ENCODE data around the gene RAPGEF2. TPM values are rescaled to one million over a fixed set of nuclear protein-coding genes. Genes with fewer than 3 reads are reported as not detected.
A peak's percentile ranks its signal among the peaks of the same experiment; 100 is the strongest.

Gene RAPGEF2
- total RNA-seq, 4 donors from 2014 or later: 60.2 to 109 (median 79.7) TPM

DNA sequence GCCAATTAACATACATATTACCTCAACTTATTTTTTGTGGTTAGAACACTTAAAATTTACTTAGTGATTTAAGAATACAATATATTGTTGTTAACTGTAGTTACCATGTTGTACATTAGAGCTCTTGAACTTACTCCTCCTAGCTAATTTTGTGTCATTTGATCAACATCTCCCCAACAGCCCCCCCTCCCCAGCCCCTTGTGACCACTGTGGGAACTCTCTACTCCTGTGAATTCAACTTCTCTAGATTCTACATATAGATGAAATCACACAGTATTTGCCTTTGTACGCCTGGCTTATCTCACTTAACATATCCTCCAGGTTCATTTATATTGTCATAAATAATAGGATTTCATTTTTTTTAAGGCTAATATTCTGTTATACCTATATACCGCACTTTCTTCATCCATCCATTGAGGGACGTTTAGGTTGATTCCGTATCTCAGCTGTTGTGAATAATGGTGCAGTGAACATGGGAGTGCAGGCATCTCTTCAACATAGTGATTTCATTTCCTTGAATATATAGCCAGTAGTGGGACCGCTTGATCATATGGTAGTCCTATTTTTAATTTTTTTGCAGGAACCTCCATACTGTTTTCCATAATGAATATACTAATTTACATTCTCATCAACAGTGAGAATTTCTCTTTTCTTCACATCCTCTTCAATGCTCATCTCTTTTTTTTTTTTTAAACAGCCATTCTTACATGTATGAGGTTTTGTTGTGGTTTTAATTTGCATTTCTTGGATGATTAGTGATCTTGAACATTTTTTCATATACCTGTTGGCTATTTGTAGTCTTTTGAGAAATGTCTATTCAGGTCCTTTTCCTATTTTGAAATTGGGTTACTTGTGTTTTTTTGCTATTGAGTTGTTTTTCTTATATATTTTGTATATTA is 66.8 kb downstream of the RAPGEF2 start:
- no peak for TF ChIP-seq POLR2A (IDR thresholded peaks at IDR 0.05)
- TF ChIP-seq, protein P1, sequence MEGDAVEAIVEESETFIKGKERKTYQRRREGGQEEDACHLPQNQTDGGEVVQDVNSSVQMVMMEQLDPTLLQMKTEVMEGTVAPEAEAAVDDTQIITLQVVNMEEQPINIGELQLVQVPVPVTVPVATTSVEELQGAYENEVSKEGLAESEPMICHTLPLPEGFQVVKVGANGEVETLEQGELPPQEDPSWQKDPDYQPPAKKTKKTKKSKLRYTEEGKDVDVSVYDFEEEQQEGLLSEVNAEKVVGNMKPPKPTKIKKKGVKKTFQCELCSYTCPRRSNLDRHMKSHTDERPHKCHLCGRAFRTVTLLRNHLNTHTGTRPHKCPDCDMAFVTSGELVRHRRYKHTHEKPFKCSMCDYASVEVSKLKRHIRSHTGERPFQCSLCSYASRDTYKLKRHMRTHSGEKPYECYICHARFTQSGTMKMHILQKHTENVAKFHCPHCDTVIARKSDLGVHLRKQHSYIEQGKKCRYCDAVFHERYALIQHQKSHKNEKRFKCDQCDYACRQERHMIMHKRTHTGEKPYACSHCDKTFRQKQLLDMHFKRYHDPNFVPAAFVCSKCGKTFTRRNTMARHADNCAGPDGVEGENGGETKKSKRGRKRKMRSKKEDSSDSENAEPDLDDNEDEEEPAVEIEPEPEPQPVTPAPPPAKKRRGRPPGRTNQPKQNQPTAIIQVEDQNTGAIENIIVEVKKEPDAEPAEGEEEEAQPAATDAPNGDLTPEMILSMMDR (IDR thresholded peaks at IDR 0.05): no peak
- Histone ChIP-seq H3K27ac (no peak overlapping the region), H3K4me1 (peaks cover 10 to 11% of the 10 kb centered on the region in 2 donors), H3K9me3 (no peaks in the 10 kb centered on the region), H3K36me3 (no peaks in the 10 kb centered on the region), H3K4me3 (replicated peaks in 1 of 3) (no peak overlapping the region), H3K27me3 (no peaks in the 10 kb centered on the region)
- no peak for DNase-seq
- 95 to 98% methylated on average over 5 of the region's 5 CpGs for WGBS, 2 donors
- intact Hi-C loops (cut with DNase I): loop anchor here (10.0 kb wide), 3 partner anchors 65 to 435 kb away; partner anchors contain the start of gene RAPGEF2

- no peak for TF ChIP-seq POLR2A (IDR thresholded peaks at IDR 0.05)
- Histone ChIP-seq H3K27ac (no peak overlapping the region), H3K4me3 (replicated peaks in 1 of 3) (no peak overlapping the region), H3K4me1 (peaks cover 16 to 24% of the 10 kb centered on the region in 2 donors), H3K36me3 (no peaks in the 10 kb centered on the region), H3K9me3 (no peaks in the 10 kb centered on the region), H3K27me3 (no peaks in the 10 kb centered on the region)
- DNase-seq: no peak
- intact Hi-C loops (cut with DNase I): loop anchor here (10.0 kb wide), 3 partner anchors 66 to 436 kb away; partner anchors contain the start of gene RAPGEF2
- 94 to 95% methylated on average over 4 of the region's 4 CpGs for WGBS, 2 donors
Measured at GRCh38 chr4:159171287-159171686, 68.4 kb downstream of the RAPGEF2 start.

GRCh38 chr4:159173886-159174285 is 71.0 kb downstream of the RAPGEF2 start:
- Histone ChIP-seq H3K9me3 (no peaks in the 10 kb centered on the region), H3K4me1 (peaks cover 19 to 35% of the 10 kb centered on the region in 2 donors), H3K36me3 (no peaks in the 10 kb centered on the region), H3K27me3 (no peaks in the 10 kb centered on the region), H3K4me3 (replicated peaks in 1 of 3) (no peak overlapping the region), H3K27ac (peak overlapping the region in 2 of 3 donors; percentile 1 to 37)
- TF ChIP-seq, protein P1 (IDR thresholded peaks at IDR 0.05): no peak
- TF ChIP-seq POLR2A (IDR thresholded peaks at IDR 0.05): no peak
- intact Hi-C loops (cut with DNase I): loop anchor here (10.0 kb wide), 3 partner anchors 69 to 439 kb away; partner anchors contain the start of gene RAPGEF2
- no peak for DNase-seq
- 79 to 81% methylated on average over 4 of the region's 4 CpGs for WGBS, 2 donors

DNA sequence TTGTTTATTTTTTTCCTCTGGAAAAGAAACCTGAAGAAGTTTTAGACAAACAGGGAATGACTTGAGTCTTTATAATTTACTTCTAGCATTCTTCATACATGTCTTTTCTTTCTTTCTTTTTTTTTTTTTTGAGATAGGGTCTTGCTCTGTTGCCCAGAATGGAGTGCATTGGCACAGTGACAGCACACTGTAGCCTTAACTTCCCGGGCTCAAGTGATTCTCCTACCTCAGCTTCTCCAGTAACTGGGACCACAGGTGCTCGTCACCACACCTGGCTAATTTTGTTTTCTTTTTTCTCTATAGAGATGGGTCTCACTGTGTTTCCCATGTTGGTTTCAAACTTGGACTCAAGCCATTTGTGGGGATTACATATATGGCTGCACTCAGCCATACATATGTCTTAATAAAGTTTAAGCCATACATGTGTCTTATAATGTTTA is 71.8 kb downstream of the RAPGEF2 start:
- H3K36me3 ChIP-seq: no peaks in the 10 kb centered on the region
- H3K4me1 ChIP-seq: peaks cover 21 to 43% of the 10 kb centered on the region in 2 donors
- TF ChIP-seq, protein P1 (IDR thresholded peaks at IDR 0.05): no peak
- no peak for TF ChIP-seq POLR2A (IDR thresholded peaks at IDR 0.05)
- H3K27ac ChIP-seq: peak overlapping the region in 2 of 3 donors; percentile 37 to 50
- intact Hi-C loops (cut with DNase I): loop anchor here (10.0 kb wide), 3 partner anchors 70 to 440 kb away; partner anchors contain the start of gene RAPGEF2
- H3K9me3 ChIP-seq: no peaks in the 10 kb centered on the region
- WGBS, 2 donors: 41 to 57% methylated on average over 2 of the region's 2 CpGs
- H3K27me3 ChIP-seq: no peaks in the 10 kb centered on the region
- peak; percentile 49 to 64 for DNase-seq
- no peak overlapping the region for H3K4me3 ChIP-seq (replicated peaks in 1 of 3)

DNA sequence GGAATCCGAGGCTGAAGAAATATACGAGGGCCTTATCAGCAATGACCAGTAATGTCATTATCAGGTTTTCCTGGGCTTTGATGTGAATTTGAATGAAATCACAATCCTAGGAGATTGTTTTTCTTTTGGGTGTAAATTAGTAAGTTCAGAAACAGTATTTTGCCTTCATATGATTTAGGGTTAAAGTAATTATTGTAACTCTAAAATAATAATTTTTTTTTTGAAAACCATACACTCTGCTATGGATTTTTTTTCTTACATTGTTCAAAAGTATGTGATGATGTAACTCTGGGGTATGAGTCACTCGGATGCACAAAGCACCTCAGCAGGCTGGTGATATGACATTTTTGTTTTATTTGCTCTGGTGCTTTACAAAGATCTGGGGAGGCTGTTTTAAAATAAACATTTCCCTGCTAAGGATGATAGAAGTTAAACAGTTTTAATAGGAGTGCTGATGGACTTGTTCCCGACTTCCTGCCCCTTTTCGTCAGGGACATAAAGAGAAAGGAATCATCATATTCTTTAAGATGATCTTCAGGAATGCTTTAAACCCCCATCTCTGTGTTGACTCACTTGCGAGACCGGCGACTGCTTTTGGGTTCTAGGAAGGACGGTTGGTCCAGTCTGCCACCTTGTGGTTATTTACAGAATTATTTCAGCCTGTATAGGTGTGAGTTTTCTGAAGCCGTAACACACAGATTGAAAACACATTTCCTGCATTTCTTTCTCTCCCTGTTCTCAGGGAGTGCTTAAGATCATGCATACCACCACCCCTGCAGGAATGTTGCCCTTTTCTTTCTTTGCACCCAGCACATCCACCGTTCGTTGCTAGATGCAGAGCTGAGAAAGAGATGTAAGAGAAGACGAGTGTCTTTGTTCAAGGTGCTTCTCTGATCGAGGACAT is 72.5 kb downstream of the RAPGEF2 start:
- peak; percentile 53 to 69 for DNase-seq
- TF ChIP-seq, protein P1 (IDR thresholded peaks at IDR 0.05): peak; percentile 60 to 91 (median 70)
- TF ChIP-seq POLR2A (IDR thresholded peaks at IDR 0.05): no peak
- no peaks in the 10 kb centered on the region for H3K27me3 ChIP-seq
- H3K9me3 ChIP-seq: no peaks in the 10 kb centered on the region
- WGBS, 2 donors: 19 to 24% methylated on average over 14 of the region's 14 CpGs
- no peaks in the 10 kb centered on the region for H3K36me3 ChIP-seq
- peak overlapping the region; percentile 6 to 50 (median 37) for H3K27ac ChIP-seq
- H3K4me3 ChIP-seq (replicated peaks in 1 of 3): no peak overlapping the region
- intact Hi-C loops (cut with DNase I): loop anchor here (10.0 kb wide), 3 partner anchors 71 to 441 kb away; partner anchors contain the start of gene RAPGEF2
- peaks cover 28 to 49% of the 10 kb centered on the region in 2 donors for H3K4me1 ChIP-seq

Data from thyroid gland (tissue), 4 donors.